Measurements from ENCODE around the gene PNRC2.

The PNRC2 gene

GRCh38 chr1:23958810-23959460 lies 693 bp upstream of the PNRC2 start (continued):
- TF ChIP-seq ZFP41 (tag by site-specific recombination; IDR thresholded peaks at IDR 0.05; ENCODE audit: borderline replicate concordance): no peak
- TF ChIP-seq HOXA7 (CRISPR knock-in tag; IDR thresholded peaks at IDR 0.05; ENCODE audit: borderline replicate concordance): no peak
- no peak for TF ChIP-seq ZNF426 (tag by site-specific recombination; IDR thresholded peaks at IDR 0.05)
- TF ChIP-seq GLI2 (tag by site-specific recombination; IDR thresholded peaks at IDR 0.05; ENCODE audit: borderline replicate concordance, low read depth): no peak
- peak; percentile 92 for TF ChIP-seq ZBTB8A (tag by site-specific recombination; IDR thresholded peaks at IDR 0.05)
- TF ChIP-seq GLIS2 (tag by site-specific recombination; IDR thresholded peaks at IDR 0.05): peak; percentile 95
- TF ChIP-seq REPIN1 (tag by site-specific recombination; IDR thresholded peaks at IDR 0.05; ENCODE audit: low read depth): no peak
- TF ChIP-seq ZNF521 (tag by site-specific recombination; IDR thresholded peaks at IDR 0.05): no peak
- no peak for TF ChIP-seq PRDM6 (tag by site-specific recombination; IDR thresholded peaks at IDR 0.05)
- TF ChIP-seq ZNF660 (tag by site-specific recombination; IDR thresholded peaks at IDR 0.05): 0 out of 2 replicates have a peak, but pooled peaks have one; percentile 40
- no peak for TF ChIP-seq ZNF449 (tag by site-specific recombination; IDR thresholded peaks at IDR 0.05)
- TF ChIP-seq ZNF175 (tag by site-specific recombination; IDR thresholded peaks at IDR 0.05): no peak
- TF ChIP-seq ZNF621 (tag by site-specific recombination; IDR thresholded peaks at IDR 0.05): no peak
- no peak for TF ChIP-seq HOXC10 (CRISPR knock-in tag; IDR thresholded peaks at IDR 0.05)
- TF ChIP-seq ZNF18 (tag by site-specific recombination; IDR thresholded peaks at IDR 0.05): no peak
- no peak for TF ChIP-seq ZNF596 (tag by site-specific recombination; IDR thresholded peaks at IDR 0.05)
- no peak for TF ChIP-seq ZNF174 (tag by site-specific recombination; IDR thresholded peaks at IDR 0.05)
- TF ChIP-seq ZNF843 (tag by site-specific recombination; IDR thresholded peaks at IDR 0.05): peak; percentile 46; the same call in 1 of the 2 replicates
- peak; percentile 35; the same call in 1 of the 2 replicates for TF ChIP-seq PRDM10 (tag by site-specific recombination; IDR thresholded peaks at IDR 0.05)
- TF ChIP-seq MYNN (tag by site-specific recombination; IDR thresholded peaks at IDR 0.05; ENCODE audit: borderline replicate concordance): no peak
- TF ChIP-seq ZNF169 (tag by site-specific recombination; IDR thresholded peaks at IDR 0.05): no peak
- no peak for TF ChIP-seq ZNF132 (tag by site-specific recombination; IDR thresholded peaks at IDR 0.05; ENCODE audit: borderline replicate concordance)
- peak; percentile 31; the same call in 1 of the 2 replicates for TF ChIP-seq MZF1 (tag by site-specific recombination; IDR thresholded peaks at IDR 0.05; ENCODE audit: borderline replicate concordance)
- TF ChIP-seq ZNF624 (tag by site-specific recombination; IDR thresholded peaks at IDR 0.05): no peak
- no peak for TF ChIP-seq ZNF571 (tag by site-specific recombination; IDR thresholded peaks at IDR 0.05)
- TF ChIP-seq ZNF558 (tag by site-specific recombination; IDR thresholded peaks at IDR 0.05): 0 out of 2 replicates have a peak, but pooled peaks have one; percentile 17
- no peak for TF ChIP-seq ZFP3 (tag by site-specific recombination; IDR thresholded peaks at IDR 0.05; ENCODE audit: low read depth)
- TF ChIP-seq ZNF2 (tag by site-specific recombination; IDR thresholded peaks at IDR 0.05): 0 out of 2 replicates have a peak, but pooled peaks have one; percentile 31
- peak; percentile 61 for TF ChIP-seq KLF9 (tag by site-specific recombination; IDR thresholded peaks at IDR 0.05; ENCODE audit: low read depth)
- TF ChIP-seq SP7 (tag by site-specific recombination; IDR thresholded peaks at IDR 0.05): peak; percentile 66
- TF ChIP-seq PRDM1 (tag by site-specific recombination; IDR thresholded peaks at IDR 0.05): no peak
- TF ChIP-seq ZFP37 (tag by site-specific recombination; IDR thresholded peaks at IDR 0.05): no peak
- TF ChIP-seq ZNF433 (tag by site-specific recombination; IDR thresholded peaks at IDR 0.05; ENCODE audit: low read depth): no peak
- no peak for TF ChIP-seq ZNF677 (tag by site-specific recombination; IDR thresholded peaks at IDR 0.05)
